HEK293 (cell line): ENCODE measurements around the gene ATP1A3.
A peak's percentile ranks its signal among the peaks of the same experiment; 100 is the strongest.

Experiments used
- CTCF ChIA-PET: fragments of 350-600 bp; formaldehyde crosslinking; extraction: SDS; loops from one replicate; lab custom pipeline; 2021; ENCODE audit warnings: antibody characterized with exemption; lab: Yijun Ruan, JAX
- POLR2A ChIA-PET: fragments of 300-600 bp; formaldehyde crosslinking; extraction: SDS; loops from one replicate; lab custom pipeline; 2020; ENCODE audit warnings: antibody characterized with exemption, inconsistent platforms; lab: Yijun Ruan, JAX
- H3K27ac ChIP-seq: fragments of 200-500 bp; sonication (Bioruptor generic); 2 replicates; pipeline ENCODE4 v1.5.1; 2014; ENCODE audit warnings: low read depth, low read length, control low read depth, inconsistent platforms; ENCODE audit errors: extremely low read depth
- H3K36me3 ChIP-seq, 2 experiments: fragments of 200-500 bp in 1 of 2; sonication (Bioruptor generic) in 1 of 2; 1 replicate in 1 of 2; 2 replicates in 1 of 2; pipeline ENCODE4 v1.5.1; 2014 to 2017; ENCODE audit warnings: inconsistent platforms in 2 of 2, low read length in 2 of 2; ENCODE audit not compliant: control insufficient read depth in 2 of 2, insufficient read depth in 1 of 2
- H3K4me1 ChIP-seq: fragments of 200-500 bp; sonication (Bioruptor generic); 2 replicates; pipeline ENCODE4 v1.5.1; 2014; ENCODE audit warnings: mild to moderate bottlenecking, low read length, inconsistent platforms; ENCODE audit not compliant: control insufficient read depth, insufficient read depth
- H3K4me3 ChIP-seq: 2 replicates; pipeline ENCODE4 v1.5.1; 2011; ENCODE audit warnings: low read depth, mild to moderate bottlenecking, control low read depth, low read length, moderate library complexity
- H3K9me3 ChIP-seq: fragments of 200-500 bp; sonication (Bioruptor generic); 2 replicates; pipeline ENCODE4 v1.5.1; 2014; ENCODE audit warnings: low read depth, low read length, inconsistent platforms; ENCODE audit not compliant: control insufficient read depth, insufficient read depth
- ATF2 ChIP-seq: fragments of 450-650 bp; formaldehyde crosslinking; IDR thresholded peaks from 2 replicates; pipeline ENCODE4 v1.5.1; 2016; ENCODE audit warnings: missing biosample characterization, missing genetic modification characterization, low read depth
- GLI4 ChIP-seq: fragments of 450-650 bp; formaldehyde crosslinking; IDR thresholded peaks from 2 replicates; pipeline ENCODE4 v1.5.1; 2016; ENCODE audit warnings: missing biosample characterization, missing genetic modification characterization
- GLIS1 ChIP-seq: fragments of 450-650 bp; formaldehyde crosslinking; IDR thresholded peaks from 2 replicates; pipeline ENCODE4 v1.5.1; 2016; ENCODE audit warnings: missing biosample characterization, missing genetic modification characterization
- MYNN ChIP-seq: fragments of 450-650 bp; formaldehyde crosslinking; IDR thresholded peaks from 2 replicates; pipeline ENCODE4 v1.5.1; 2016; ENCODE audit warnings: missing biosample characterization, missing genetic modification characterization, borderline replicate concordance
- SCRT1 ChIP-seq: fragments of 450-650 bp; formaldehyde crosslinking; IDR thresholded peaks from 2 replicates; pipeline ENCODE4 v1.5.1; 2016; ENCODE audit warnings: missing biosample characterization, missing genetic modification characterization, borderline replicate concordance
- SCRT2 ChIP-seq: fragments of 450-650 bp; formaldehyde crosslinking; IDR thresholded peaks from 2 replicates; pipeline ENCODE4 v1.5.1; 2016; ENCODE audit warnings: missing biosample characterization, missing genetic modification characterization
- ZBTB17 ChIP-seq: fragments of 450-650 bp; formaldehyde crosslinking; IDR thresholded peaks from 2 replicates; pipeline ENCODE4 v1.5.1; 2016; ENCODE audit warnings: missing biosample characterization, missing genetic modification characterization
- ZNF140 ChIP-seq: fragments of 450-650 bp; formaldehyde crosslinking; IDR thresholded peaks from 2 replicates; pipeline ENCODE4 v1.5.1; 2016; ENCODE audit warnings: missing biosample characterization, missing genetic modification characterization
- ZNF223 ChIP-seq: fragments of 450-650 bp; formaldehyde crosslinking; IDR thresholded peaks from 2 replicates; pipeline ENCODE4 v1.5.1; 2016; ENCODE audit warnings: missing biosample characterization, missing genetic modification characterization
- ZNF23 ChIP-seq: fragments of 450-650 bp; formaldehyde crosslinking; IDR thresholded peaks from 2 replicates; pipeline ENCODE4 v1.5.1; 2016; ENCODE audit warnings: missing biosample characterization, missing genetic modification characterization, borderline replicate concordance
- ZNF398 ChIP-seq: fragments of 450-650 bp; formaldehyde crosslinking; IDR thresholded peaks from 2 replicates; pipeline ENCODE4 v1.5.1; 2017; ENCODE audit warnings: missing biosample characterization, missing genetic modification characterization
- ZNF610 ChIP-seq: fragments of 450-650 bp; formaldehyde crosslinking; IDR thresholded peaks from 2 replicates; pipeline ENCODE4 v1.5.1; 2016; ENCODE audit warnings: missing biosample characterization, missing genetic modification characterization, borderline replicate concordance
- ZNF623 ChIP-seq: fragments of 450-650 bp; formaldehyde crosslinking; IDR thresholded peaks from 2 replicates; pipeline ENCODE4 v1.5.1; 2016; ENCODE audit warnings: missing biosample characterization, missing genetic modification characterization
- ZNF639 ChIP-seq: fragments of 450-650 bp; formaldehyde crosslinking; IDR thresholded peaks from 2 replicates; pipeline ENCODE4 v1.5.1; 2016; ENCODE audit warnings: missing biosample characterization, missing genetic modification characterization
- ZNF792 ChIP-seq: fragments of 450-650 bp; formaldehyde crosslinking; IDR thresholded peaks from 2 replicates; pipeline ENCODE4 v1.5.1; 2016; ENCODE audit warnings: missing biosample characterization, missing genetic modification characterization
- ZSCAN16 ChIP-seq: fragments of 450-650 bp; formaldehyde crosslinking; IDR thresholded peaks from 2 replicates; pipeline ENCODE4 v1.5.1; 2016; ENCODE audit warnings: missing biosample characterization, missing genetic modification characterization
- ZSCAN5A ChIP-seq: fragments of 450-650 bp; formaldehyde crosslinking; IDR thresholded peaks from 2 replicates; pipeline ENCODE4 v1.5.1; 2016; ENCODE audit warnings: missing biosample characterization, missing genetic modification characterization

ATP1A3 gene

GRCh38 chr19:41977916-41978315 lies 16.1 kb downstream of the ATP1A3 start (continued):
- TF ChIP-seq ZNF610 (tag by site-specific recombination) (no peak), GLI4 (no peak), GLIS1 (tag by site-specific recombination) (no peak), ZNF792 (tag by site-specific recombination) (no peak), ZSCAN5A (tag by site-specific recombination) (no peak)

- no peaks in the 10 kb centered on the region for H3K36me3 ChIP-seq
- 0 out of 2 replicates have a peak, but pooled peaks have one; percentile 3 for TF ChIP-seq ZBTB17
- TF ChIP-seq ZNF639 (tag by site-specific recombination) = no peak
- H3K9me3 ChIP-seq = no peaks in the 10 kb centered on the region
- POLR2A ChIA-PET = no interaction called here
- H3K27ac ChIP-seq = no peak overlapping the region
- H3K4me1 ChIP-seq = no peaks in the 10 kb centered on the region
- CTCF ChIA-PET = no interaction called here
- no peak overlapping the region for H3K4me3 ChIP-seq
Observed at GRCh38 chr19:41974652-41975051, 19.4 kb downstream of the ATP1A3 start.

GRCh38 chr19:41971363-41971762 lies 22.7 kb downstream of the ATP1A3 start:
- no peaks in the 10 kb centered on the region for H3K36me3 ChIP-seq
- POLR2A ChIA-PET = no interaction called here
- H3K27ac ChIP-seq = no peak overlapping the region
- H3K4me3 ChIP-seq = no peak overlapping the region
- no peaks in the 10 kb centered on the region for H3K9me3 ChIP-seq
- CTCF ChIA-PET = no interaction called here
- no peak for TF ChIP-seq MYNN (tag by site-specific recombination)
- no peak for TF ChIP-seq ZNF140 (tag by site-specific recombination)
- TF ChIP-seq SCRT1 (tag by site-specific recombination) = peak; percentile 61; the same call in 1 of the 2 replicates
- TF ChIP-seq ZNF623 (tag by site-specific recombination) = no peak
- TF ChIP-seq ZNF398 (tag by site-specific recombination) = no peak
- TF ChIP-seq ZSCAN16 = no peak
- no peak for TF ChIP-seq ZNF223 (tag by site-specific recombination)
- TF ChIP-seq ATF2 (tag by site-specific recombination) = no peak
- TF ChIP-seq SCRT2 (tag by site-specific recombination) = peak; percentile 71
- TF ChIP-seq ZNF23 = no peak
- H3K4me1 ChIP-seq = no peaks in the 10 kb centered on the region
